Natural killer cell (primary cell): ENCODE results near the gene MTMR11. TPM values are rescaled to one million over a fixed set of nuclear protein-coding genes. Genes with fewer than 3 reads are reported as not detected.

ENCODE experiments used
- ATAC-seq, 3 donors: fragments of 150-1000 bp in 2 of 3; fragments of 200-7000 bp in 1 of 3; cut with Tn5 transposase; 1 replicate in 1 of 3; 2 replicates in 2 of 3; pipeline ENCODE4 v1.10.0; 2021; ENCODE audit warnings: mild to moderate bottlenecking in 2 of 3, moderate library complexity in 2 of 3
- DNase-seq, 2 donors: peaks; one replicate each; pipeline versions ENCODE4 v3.0.0 to v3.0.0-alpha.2; 2013 to 2021; ENCODE audit warnings: mixed read lengths in 1 of 2
- H3K27ac ChIP-seq: one replicate; pipeline ENCODE4 v1.5.1; 2013; ENCODE audit warnings: mild to moderate bottlenecking, low read length
- H3K27me3 ChIP-seq: one replicate; pipeline ENCODE4 v1.6.1; 2013; ENCODE audit warnings: low read length; ENCODE audit not compliant: control insufficient read depth, insufficient read depth
- H3K36me3 ChIP-seq: one replicate; pipeline ENCODE4 v1.6.1; 2013; ENCODE audit warnings: low read length; ENCODE audit not compliant: control insufficient read depth, insufficient read depth
- H3K4me1 ChIP-seq: one replicate; pipeline ENCODE4 v1.6.1; 2013; ENCODE audit warnings: low read length; ENCODE audit not compliant: control insufficient read depth, insufficient read depth
- H3K4me3 ChIP-seq: one replicate; pipeline ENCODE4 v1.5.1; 2013; ENCODE audit warnings: low read length
- H3K9me3 ChIP-seq: one replicate; pipeline ENCODE4 v1.6.1; 2013; ENCODE audit warnings: low read length; ENCODE audit not compliant: control insufficient read depth, insufficient read depth
- H3K27ac Mint-ChIP-seq, 2 donors: one replicate each; pipeline ENCODE4 v1.8.0; 2022; ENCODE audit warnings: mild to moderate bottlenecking in 2 of 2, mixed read lengths in 2 of 2, moderate library complexity in 1 of 2
- H3K27me3 Mint-ChIP-seq, 2 donors: one replicate each; pipeline ENCODE4 v1.8.0; 2022; ENCODE audit warnings: low read depth in 2 of 2, mixed read lengths in 2 of 2
- H3K36me3 Mint-ChIP-seq: one replicate; pipeline ENCODE4 v1.8.0; 2022; ENCODE audit warnings: mixed read lengths
- H3K4me1 Mint-ChIP-seq, 2 donors: one replicate each; pipeline ENCODE4 v1.8.0; 2022; ENCODE audit warnings: mixed read lengths in 2 of 2
- H3K4me3 Mint-ChIP-seq: one replicate; pipeline ENCODE4 v1.8.0; 2022; ENCODE audit warnings: mild to moderate bottlenecking, moderate library complexity, mixed read lengths
- H3K9me3 Mint-ChIP-seq, 2 donors: one replicate each; pipeline ENCODE4 v1.8.0; 2022; ENCODE audit warnings: mixed read lengths in 2 of 2
- CTCF ChIP-seq: fragments of 200-600 bp; IDR thresholded peaks from one replicate; pipeline ENCODE4 v1.8.0; 2022; ENCODE audit warnings: antibody characterized with exemption
- WGBS: methylation state at CpG from one replicate; pipeline ENCODE4 v1.1.7; 2013; ENCODE audit warnings: missing lambda C conversion rate; ENCODE audit not compliant: insufficient coverage; 5-methylcytosine and 5-hydroxymethylcytosine counted together
- intact Hi-C: fragments of 100-400 bp; cut with micrococcal nuclease; formaldehyde crosslinking; loops from one replicate; pipeline ENCODE4 v1.14.2; 2022
- total RNA-seq, 4 donors: library from RNA; stranded (reverse); fragments of 120-200 nt in 1 of 4; gene quantifications; one replicate each; pipeline versions ENCODE4 v1.2.3 to v1.2.4, GENCODE V29; 2013 to 2022

MTMR11 gene
- total RNA-seq, 3 donors from 2014 or later (not counting 1 experiment from before 2014, with no cell fraction given) = 1.8 to 3.0 (median 2.9) TPM

- Histone ChIP-seq H3K36me3 (no peaks in the 10 kb centered on the region), H3K4me3 (no peak overlapping the region), H3K4me1 (peaks cover 14% of the 10 kb centered on the region), H3K27ac (no peak overlapping the region), H3K9me3 (no peaks in the 10 kb centered on the region), H3K27me3 (no peaks in the 10 kb centered on the region)
- intact Hi-C loops = no loop called here
- TF ChIP-seq CTCF = no peak
- Mint-ChIP-seq H3K4me1 (peaks cover 15 to 23% of the 10 kb centered on the region in 2 donors), H3K36me3 (no peaks in the 10 kb centered on the region), H3K4me3 (no peak overlapping the region), H3K9me3 (no peaks in the 10 kb centered on the region), H3K27ac (no peak overlapping the region), H3K27me3 (peaks cover 9 to 13% of the 10 kb centered on the region in 2 donors)
- no peak for ATAC-seq
- WGBS = 95% methylated on average over 8 of the region's 8 CpGs
- DNase-seq = no peak
Observed at GRCh38 chr1:149932474-149932873, 4.2 kb downstream of the MTMR11 start.

- Histone ChIP-seq H3K4me3 (no peak overlapping the region), H3K4me1 (peaks cover 25% of the 10 kb centered on the region), H3K27ac (no peak overlapping the region), H3K36me3 (peaks cover 4% of the 10 kb centered on the region), H3K27me3 (no peaks in the 10 kb centered on the region), H3K9me3 (no peaks in the 10 kb centered on the region)
- ATAC-seq (no peak), DNase-seq (no peak)
- no peak for TF ChIP-seq CTCF
- H3K4me3 Mint-ChIP-seq = no peak overlapping the region
- no peaks in the 10 kb centered on the region for H3K36me3 Mint-ChIP-seq
- peaks cover 9 to 13% of the 10 kb centered on the region in 2 donors for H3K27me3 Mint-ChIP-seq
- intact Hi-C loops = no loop called here
- 91% methylated on average over 12 of the region's 13 CpGs for WGBS
- H3K4me1 Mint-ChIP-seq = peaks cover 25 to 31% of the 10 kb centered on the region in 2 donors
- H3K27ac Mint-ChIP-seq = peak overlapping the region in 1 of 2 donors; percentile 71
- no peaks in the 10 kb centered on the region for H3K9me3 Mint-ChIP-seq
Observed at GRCh38 chr1:149931212-149931790, 5.4 kb downstream of the MTMR11 start.

- no peak for ATAC-seq
- no peak for DNase-seq
- H3K27me3 ChIP-seq = no peaks in the 10 kb centered on the region
- H3K4me3 ChIP-seq = no peak overlapping the region
- H3K27me3 Mint-ChIP-seq = peaks cover 9 to 13% of the 10 kb centered on the region in 2 donors
- H3K4me1 ChIP-seq = peaks cover 33% of the 10 kb centered on the region
- peak overlapping the region; percentile 96 to 98 for H3K27ac Mint-ChIP-seq
- no peak overlapping the region for H3K27ac ChIP-seq
- H3K4me3 Mint-ChIP-seq = no peak overlapping the region
- no peaks in the 10 kb centered on the region for H3K9me3 ChIP-seq
- WGBS = 79% methylated on average over 2 of the region's 2 CpGs
- no peaks in the 10 kb centered on the region for H3K9me3 Mint-ChIP-seq
- H3K36me3 Mint-ChIP-seq = peaks cover 7% of the 10 kb centered on the region
- peaks cover 19% of the 10 kb centered on the region for H3K36me3 ChIP-seq
- TF ChIP-seq CTCF = no peak
- intact Hi-C loops = no loop called here
- H3K4me1 Mint-ChIP-seq = peaks cover 38 to 45% of the 10 kb centered on the region in 2 donors
Observed at GRCh38 chr1:149929856-149930255, 6.8 kb downstream of the MTMR11 start.

GRCh38 chr1:149928401-149928724 is 8.3 kb downstream of the MTMR11 start:
- Histone ChIP-seq H3K36me3 (peaks cover 33% of the 10 kb centered on the region), H3K9me3 (no peaks in the 10 kb centered on the region), H3K4me3 (peak overlapping the region; percentile 99), H3K27ac (peak overlapping the region; percentile 99), H3K4me1 (peaks cover 33% of the 10 kb centered on the region), H3K27me3 (no peaks in the 10 kb centered on the region)
- WGBS = 0% methylated on average over 1 of the region's 1 CpG
- peak overlapping the region; percentile 96 to 98 for H3K27ac Mint-ChIP-seq
- DNase-seq (no peak), ATAC-seq (no peak)
- peaks cover 6% of the 10 kb centered on the region in 2 donors for H3K27me3 Mint-ChIP-seq
- no peak for TF ChIP-seq CTCF
- H3K4me3 Mint-ChIP-seq = peak overlapping the region; percentile 98
- intact Hi-C loops = no loop called here
- H3K9me3 Mint-ChIP-seq = no peaks in the 10 kb centered on the region
- peaks cover 19% of the 10 kb centered on the region for H3K36me3 Mint-ChIP-seq
- H3K4me1 Mint-ChIP-seq = peaks cover 44 to 57% of the 10 kb centered on the region in 2 donors
